HCT116 (cell line): ENCODE results near the gene WDR20. TPM values are rescaled to one million over a fixed set of nuclear protein-coding genes. Genes with fewer than 3 reads are reported as not detected.
A peak's percentile ranks its signal among the peaks of the same experiment; 100 is the strongest.

Experiments used
- ATAC-seq: fragments of 200-7000 bp; cut with Tn5 transposase; 2 replicates; pipeline ENCODE4 v1.9.1; 2020; ENCODE audit warnings: mild to moderate bottlenecking, moderate library complexity
- BruUV-seq: library from RNA; stranded (reverse); fragments of 400-500 nt; replicated peaks from 2 replicates; lab custom pipeline; 2021; lab: Mats Ljungman, UMichigan
- CTCF ChIA-PET: fragments of 300-600 bp; sonication (Branson Sonifier 250); formaldehyde crosslinking; loops from one replicate; lab custom pipeline; 2021; ENCODE audit warnings: antibody characterized with exemption; lab: Charles Lee
- POLR2A ChIA-PET: fragments of 300-600, 350-600 bp; sonication (Branson Sonifier 250); formaldehyde crosslinking; loops from one replicate; lab custom pipeline; 2021; ENCODE audit warnings: antibody characterized with exemption; lab: Charles Lee
- RAD21 ChIA-PET, 2 experiments: fragments of 300-600 bp; sonication (Branson Sonifier 250); formaldehyde crosslinking; loops; one replicate each; lab custom pipeline; 2023; ENCODE audit warnings: low total read pairs in 2 of 2; ENCODE audit not compliant: uncharacterized antibody in 2 of 2, unreplicated experiment in 2 of 2, low non-redundant PET in 1 of 2; lab: Charles Lee
- DNase-seq: peaks from one replicate; pipeline ENCODE4 v3.0.0-alpha.2; 2010; ENCODE audit warnings: low read depth, low spot score
- H2AFZ ChIP-seq: fragments of 200-600 bp; shearing (Covaris generic), sonication (generic); 2 replicates; pipeline ENCODE4 v1.6.1; 2017; ENCODE audit warnings: low read depth, mixed run types, mixed read lengths, antibody characterized with exemption, low read length; ENCODE audit not compliant: poor library complexity, severe bottlenecking
- H3K27ac ChIP-seq: 2 replicates; pipeline ENCODE4 v1.5.1; 2012; ENCODE audit warnings: low read depth, low read length
- H3K27me3 ChIP-seq: fragments of 200-600 bp; sonication (generic); 2 replicates; pipeline ENCODE4 v1.6.1; 2016; ENCODE audit warnings: mixed run types, low read length, mixed read lengths; ENCODE audit not compliant: insufficient read depth
- H3K36me3 ChIP-seq, 2 experiments: fragments of 200-500 bp in 1 of 2; fragments of 200-600 bp in 1 of 2; sonication (Bioruptor generic) in 1 of 2; sonication (generic) in 1 of 2; 2 replicates each; pipeline versions ENCODE4 v1.5.1 to v1.6.1; 2014 to 2016; ENCODE audit warnings: low read length in 2 of 2, inconsistent platforms in 1 of 2, mixed read lengths in 1 of 2, mixed run types in 1 of 2; ENCODE audit not compliant: insufficient read depth in 2 of 2, control insufficient read depth in 1 of 2
- H3K4me1 ChIP-seq, 2 experiments: fragments of 200-600 bp in 1 of 2; sonication (generic) in 1 of 2; 2 replicates each; pipeline versions ENCODE4 v1.5.1 to v1.6.1; 2012 to 2017; ENCODE audit warnings: low read length in 2 of 2, inconsistent platforms in 1 of 2, mild to moderate bottlenecking in 1 of 2, mixed read lengths in 1 of 2, mixed run types in 1 of 2, moderate library complexity in 1 of 2; ENCODE audit not compliant: insufficient read depth in 2 of 2, control insufficient read depth in 1 of 2
- H3K4me2 ChIP-seq: fragments of 200-600 bp; sonication (generic); 2 replicates; pipeline ENCODE4 v1.6.1; 2017; ENCODE audit warnings: mixed run types, low read length, mixed read lengths
- H3K4me3 ChIP-seq, 2 experiments: fragments of 200-600 bp in 1 of 2; sonication (generic) in 1 of 2; replicated peaks in 1 of 2; 2 replicates each; pipeline ENCODE4 v1.5.1; 2011 to 2016; ENCODE audit warnings: low read length in 2 of 2, control low read depth in 1 of 2, low read depth in 1 of 2, mild to moderate bottlenecking in 1 of 2, mixed read lengths in 1 of 2, mixed run types in 1 of 2
- H3K79me2 ChIP-seq: fragments of 200-600 bp; sonication (generic); 2 replicates; pipeline ENCODE4 v1.6.1; 2017; ENCODE audit warnings: mild to moderate bottlenecking, mixed run types, low read length, moderate library complexity, mixed read lengths; ENCODE audit not compliant: insufficient read depth
- H3K9ac ChIP-seq: fragments of 200-600 bp; sonication (generic); 2 replicates; pipeline ENCODE4 v1.6.1; 2016; ENCODE audit warnings: low read length, mixed read lengths
- H3K9me2 ChIP-seq: fragments of 200-600 bp; sonication (generic), shearing (Covaris generic); 2 replicates; pipeline ENCODE4 v1.6.1; 2017; ENCODE audit warnings: mixed run types, mild to moderate bottlenecking, moderate library complexity; ENCODE audit not compliant: insufficient read depth
- H3K9me3 ChIP-seq, 2 experiments: fragments of 200-500 bp in 1 of 2; fragments of 200-600 bp in 1 of 2; sonication (Bioruptor generic) in 1 of 2; sonication (generic) in 1 of 2; 2 replicates each; pipeline ENCODE4 v1.6.1; 2014 to 2017; ENCODE audit warnings: low read length in 2 of 2, mixed read lengths in 2 of 2, inconsistent platforms in 1 of 2, low read depth in 1 of 2, mild to moderate bottlenecking in 1 of 2, mixed run types in 1 of 2, moderate library complexity in 1 of 2; ENCODE audit not compliant: control insufficient read depth in 1 of 2, insufficient read depth in 1 of 2
- H4K20me1 ChIP-seq: fragments of 200-600 bp; sonication (generic), shearing (Covaris generic); 2 replicates; pipeline ENCODE4 v1.6.1; 2017; ENCODE audit warnings: mixed run types, mild to moderate bottlenecking, moderate library complexity; ENCODE audit not compliant: insufficient read depth
- ATF3 ChIP-seq: IDR thresholded peaks from 2 replicates; pipeline ENCODE4 v1.6.1; 2012
- CBX3 ChIP-seq: IDR thresholded peaks from 2 replicates; pipeline ENCODE4 v1.6.1; 2012; ENCODE audit warnings: low read depth
- CEBPB ChIP-seq: IDR thresholded peaks from 2 replicates; pipeline ENCODE4 v1.6.1; 2012; ENCODE audit warnings: low read depth
- CTCF ChIP-seq, 3 experiments: fragments of 200-600 bp in 1 of 3; sonication (generic) in 1 of 3; IDR thresholded peaks in 2 of 3; conservative IDR thresholded peaks in 1 of 3; 2 replicates each; pipeline ENCODE4 v1.5.1; 2012 to 2017; ENCODE audit warnings: low read depth in 2 of 3, low read length in 2 of 3, antibody characterized with exemption in 1 of 3, borderline replicate concordance in 1 of 3, control low read depth in 1 of 3, mild to moderate bottlenecking in 1 of 3, mixed read lengths in 1 of 3, mixed run types in 1 of 3, moderate library complexity in 1 of 3; ENCODE audit not compliant: insufficient read depth in 1 of 3
- EGR1 ChIP-seq: IDR thresholded peaks from 2 replicates; pipeline ENCODE4 v1.6.1; 2012; ENCODE audit warnings: low read depth
- ELF1 ChIP-seq: IDR thresholded peaks from 2 replicates; pipeline ENCODE4 v1.6.1; 2012; ENCODE audit warnings: low read depth, borderline replicate concordance
- EZH2 ChIP-seq: fragments of 200-600 bp; sonication (generic); IDR thresholded peaks from 2 replicates; pipeline ENCODE4 v1.6.1; 2017; ENCODE audit warnings: antibody characterized with exemption, mixed run types
- EZH2phosphoT487 ChIP-seq: fragments of 200-600 bp; IDR thresholded peaks from 2 replicates; pipeline ENCODE4 v1.6.1; 2018; ENCODE audit warnings: antibody characterized with exemption, borderline replicate concordance
- FOSL1 ChIP-seq: IDR thresholded peaks from 2 replicates; pipeline ENCODE4 v1.6.1; 2012; ENCODE audit warnings: low read depth
- JUND ChIP-seq: IDR thresholded peaks from 2 replicates; pipeline ENCODE4 v1.6.1; 2012
- POLR2A ChIP-seq: IDR thresholded peaks from 2 replicates; pipeline ENCODE4 v1.7.0; 2011; ENCODE audit warnings: borderline replicate concordance; ENCODE audit not compliant: insufficient read depth, insufficient read length; ENCODE audit errors: extremely low read depth
- POLR2AphosphoS5 ChIP-seq: IDR thresholded peaks from 2 replicates; pipeline ENCODE4 v1.6.1; 2011; ENCODE audit warnings: mild to moderate bottlenecking, low read depth, low read length, moderate library complexity
- RAD21 ChIP-seq: IDR thresholded peaks from 2 replicates; pipeline ENCODE4 v1.6.1; 2012; ENCODE audit warnings: low read depth, mild to moderate bottlenecking
- SIN3A ChIP-seq: IDR thresholded peaks from 2 replicates; pipeline ENCODE4 v1.6.1; 2012; ENCODE audit warnings: low read depth
- SP1 ChIP-seq: IDR thresholded peaks from 2 replicates; pipeline ENCODE4 v1.6.1; 2012; ENCODE audit warnings: low read depth
- SRF ChIP-seq: IDR thresholded peaks from 2 replicates; pipeline ENCODE4 v1.6.1; 2012; ENCODE audit warnings: low read depth
- TCF7L2 ChIP-seq: IDR thresholded peaks from 2 replicates; pipeline ENCODE4 v1.7.0; 2011; ENCODE audit warnings: borderline replicate concordance, inconsistent platforms; ENCODE audit not compliant: insufficient read depth, insufficient read length; ENCODE audit errors: extremely low read depth
- ZFX ChIP-seq: fragments of 450-650 bp; IDR thresholded peaks from 2 replicates; pipeline ENCODE4 v1.6.1; 2017
- intact Hi-C: fragments of 100-400 bp; cut with micrococcal nuclease; formaldehyde crosslinking; loops from 2 replicates; pipeline ENCODE4 v1.10.0; 2022
- total RNA-seq: library from RNA; stranded (reverse); gene quantifications from one replicate; pipeline ENCODE4 v1.2.1, GENCODE V29; 2021; ENCODE audit not compliant: unreplicated experiment
- TF ChIP-seq, protein P1 (sequence below): IDR thresholded peaks from 2 replicates; pipeline ENCODE4 v1.6.1; 2012; ENCODE audit warnings: low read depth
- TF ChIP-seq, protein P2 (sequence below): IDR thresholded peaks from 2 replicates; pipeline ENCODE4 v1.6.1; 2011; ENCODE audit warnings: mild to moderate bottlenecking, low read length, moderate library complexity; ENCODE audit not compliant: insufficient replicate concordance; ENCODE audit errors: extremely low read depth

WDR20 gene
- total RNA-seq, 1 experiment from 2014 or later, result 21.1 TPM

GRCh38 chr14:102187044-102187443 lies 47.3 kb downstream of the WDR20 start (continued):
- TF ChIP-seq RAD21 (no peak), FOSL1 (peak; percentile 46; the same call in 1 of the 2 replicates), JUND (peak; percentile 74)

- peaks cover 48 to 55% of the 10 kb centered on the region in 2 experiments for H3K4me1 ChIP-seq
- intact Hi-C loops, result no loop called here
- POLR2A ChIA-PET, result no interaction called here
Observed at GRCh38 chr14:102187568-102188001, 47.9 kb downstream of the WDR20 start.

More at GRCh38 chr14:102187568-102188001, 47.9 kb downstream of the WDR20 start:
- Histone ChIP-seq H3K9me3 (no peaks in the 10 kb centered on the region), H2AFZ (no peak overlapping the region), H3K36me3 (no peaks in the 10 kb centered on the region), H3K9ac (0 out of 2 replicates have a peak overlapping the region, but pooled peaks have one; percentile 26), H3K27ac (peak overlapping the region; percentile 27), H3K4me2 (peak overlapping the region; percentile 67), H3K79me2 (peaks cover 82% of the 10 kb centered on the region), H3K4me3 (no peak overlapping the region), H3K9me2 (no peaks in the 10 kb centered on the region), H3K27me3 (no peaks in the 10 kb centered on the region), H4K20me1 (peaks cover 8% of the 10 kb centered on the region; the same call in 1 of the 2 replicates)
- BruUV-seq, result no TSS peak
- TF ChIP-seq, protein P1, sequence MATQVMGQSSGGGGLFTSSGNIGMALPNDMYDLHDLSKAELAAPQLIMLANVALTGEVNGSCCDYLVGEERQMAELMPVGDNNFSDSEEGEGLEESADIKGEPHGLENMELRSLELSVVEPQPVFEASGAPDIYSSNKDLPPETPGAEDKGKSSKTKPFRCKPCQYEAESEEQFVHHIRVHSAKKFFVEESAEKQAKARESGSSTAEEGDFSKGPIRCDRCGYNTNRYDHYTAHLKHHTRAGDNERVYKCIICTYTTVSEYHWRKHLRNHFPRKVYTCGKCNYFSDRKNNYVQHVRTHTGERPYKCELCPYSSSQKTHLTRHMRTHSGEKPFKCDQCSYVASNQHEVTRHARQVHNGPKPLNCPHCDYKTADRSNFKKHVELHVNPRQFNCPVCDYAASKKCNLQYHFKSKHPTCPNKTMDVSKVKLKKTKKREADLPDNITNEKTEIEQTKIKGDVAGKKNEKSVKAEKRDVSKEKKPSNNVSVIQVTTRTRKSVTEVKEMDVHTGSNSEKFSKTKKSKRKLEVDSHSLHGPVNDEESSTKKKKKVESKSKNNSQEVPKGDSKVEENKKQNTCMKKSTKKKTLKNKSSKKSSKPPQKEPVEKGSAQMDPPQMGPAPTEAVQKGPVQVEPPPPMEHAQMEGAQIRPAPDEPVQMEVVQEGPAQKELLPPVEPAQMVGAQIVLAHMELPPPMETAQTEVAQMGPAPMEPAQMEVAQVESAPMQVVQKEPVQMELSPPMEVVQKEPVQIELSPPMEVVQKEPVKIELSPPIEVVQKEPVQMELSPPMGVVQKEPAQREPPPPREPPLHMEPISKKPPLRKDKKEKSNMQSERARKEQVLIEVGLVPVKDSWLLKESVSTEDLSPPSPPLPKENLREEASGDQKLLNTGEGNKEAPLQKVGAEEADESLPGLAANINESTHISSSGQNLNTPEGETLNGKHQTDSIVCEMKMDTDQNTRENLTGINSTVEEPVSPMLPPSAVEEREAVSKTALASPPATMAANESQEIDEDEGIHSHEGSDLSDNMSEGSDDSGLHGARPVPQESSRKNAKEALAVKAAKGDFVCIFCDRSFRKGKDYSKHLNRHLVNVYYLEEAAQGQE, result no peak
- TF ChIP-seq TCF7L2, result no peak
- no peak for TF ChIP-seq POLR2AphosphoS5
- no peak for TF ChIP-seq ATF3
- no peak for TF ChIP-seq SP1
- no peak for TF ChIP-seq CBX3
- TF ChIP-seq SRF, result no peak
- TF ChIP-seq RAD21, result no peak
- no peak for TF ChIP-seq ZFX
- TF ChIP-seq EZH2, result no peak
- TF ChIP-seq EZH2phosphoT487, result no peak
- TF ChIP-seq JUND, result no peak
- TF ChIP-seq SIN3A, result no peak
- no peak for TF ChIP-seq CTCF (IDR thresholded peaks at IDR 0.05 in 2 of 3, conservative IDR thresholded peaks at IDR 0.05 in 1 of 3; ENCODE audit: borderline replicate concordance in 1 of 3, insufficient read depth in 1 of 3, low read depth in 2 of 3, low read length in 2 of 3)
- TF ChIP-seq CEBPB, result no peak
- no peak for TF ChIP-seq ELF1
- no peak for TF ChIP-seq EGR1
- TF ChIP-seq, protein P2, sequence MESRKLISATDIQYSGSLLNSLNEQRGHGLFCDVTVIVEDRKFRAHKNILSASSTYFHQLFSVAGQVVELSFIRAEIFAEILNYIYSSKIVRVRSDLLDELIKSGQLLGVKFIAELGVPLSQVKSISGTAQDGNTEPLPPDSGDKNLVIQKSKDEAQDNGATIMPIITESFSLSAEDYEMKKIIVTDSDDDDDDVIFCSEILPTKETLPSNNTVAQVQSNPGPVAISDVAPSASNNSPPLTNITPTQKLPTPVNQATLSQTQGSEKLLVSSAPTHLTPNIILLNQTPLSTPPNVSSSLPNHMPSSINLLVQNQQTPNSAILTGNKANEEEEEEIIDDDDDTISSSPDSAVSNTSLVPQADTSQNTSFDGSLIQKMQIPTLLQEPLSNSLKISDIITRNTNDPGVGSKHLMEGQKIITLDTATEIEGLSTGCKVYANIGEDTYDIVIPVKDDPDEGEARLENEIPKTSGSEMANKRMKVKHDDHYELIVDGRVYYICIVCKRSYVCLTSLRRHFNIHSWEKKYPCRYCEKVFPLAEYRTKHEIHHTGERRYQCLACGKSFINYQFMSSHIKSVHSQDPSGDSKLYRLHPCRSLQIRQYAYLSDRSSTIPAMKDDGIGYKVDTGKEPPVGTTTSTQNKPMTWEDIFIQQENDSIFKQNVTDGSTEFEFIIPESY, result no peak
- no peak for TF ChIP-seq POLR2A
- no peak for TF ChIP-seq FOSL1
- ATAC-seq, result peak; percentile 67
- CTCF ChIA-PET, result interaction anchor here (1.1 kb wide), 1 partner anchor 127 kb away, joined by 3 read pairs; no protein-coding TSS in a partner anchor
- RAD21 ChIA-PET, result no interaction called here
- no peak for DNase-seq
